ENCODE data around the gene MOG.

MOG gene

GRCh38 chr6:29656798-29657197 lies at the start of gene MOG:
MOG (plus strand) TSS chr6:29657092; CDS start chr6:29657210, 118 bp downstream.
- no peak for DNase-seq (ENCODE audit: low spot score)

- DNase-seq (ENCODE audit: low spot score) = no peak
These were observed 48.8 kb upstream of the MOG start for GRCh38 chr6:29608131-29608530.

- DNase-seq (ENCODE audit: low spot score) = no peak
These were observed 46.4 kb upstream of the MOG start for GRCh38 chr6:29610540-29610939.

GRCh38 chr6:29611426-29611825 lies 45.5 kb upstream of the MOG start:
- DNase-seq (ENCODE audit: low spot score) = no peak

- no peak for DNase-seq (ENCODE audit: low spot score)
These were observed 38.9 kb upstream of the MOG start for GRCh38 chr6:29617782-29618554.

- DNase-seq (ENCODE audit: low spot score) = no peak
These were observed 37.2 kb upstream of the MOG start for GRCh38 chr6:29619578-29620160.

- no peak for DNase-seq (ENCODE audit: low spot score)
These were observed 36.3 kb upstream of the MOG start for GRCh38 chr6:29620630-29621029.

GRCh38 chr6:29624520-29624961 lies 32.4 kb upstream of the MOG start:
- DNase-seq (ENCODE audit: low spot score) = no peak

- no peak for DNase-seq (ENCODE audit: low spot score)
These were observed 31.5 kb upstream of the MOG start for GRCh38 chr6:29625337-29625930.

- no peak for DNase-seq (ENCODE audit: low spot score)
These were observed 29.7 kb upstream of the MOG start for GRCh38 chr6:29626948-29627754.

GRCh38 chr6:29627755-29628418 lies 29.0 kb upstream of the MOG start:
- DNase-seq (ENCODE audit: low spot score) = peak; percentile 86

- DNase-seq (ENCODE audit: low spot score) = peak; percentile 80
These were observed 28.2 kb upstream of the MOG start for GRCh38 chr6:29628419-29629281.

- no peak for DNase-seq (ENCODE audit: low spot score)
These were observed 27.3 kb upstream of the MOG start for GRCh38 chr6:29629571-29629970.

GRCh38 chr6:29630315-29630714 lies 26.6 kb upstream of the MOG start:
- DNase-seq (ENCODE audit: low spot score) = no peak

GRCh38 chr6:29631209-29631810 lies 25.6 kb upstream of the MOG start:
- no peak for DNase-seq (ENCODE audit: low spot score)

GRCh38 chr6:29631860-29632731 lies 24.8 kb upstream of the MOG start:
- peak; percentile 64 for DNase-seq (ENCODE audit: low spot score)

GRCh38 chr6:29632789-29633533 lies 23.9 kb upstream of the MOG start, which contains the start of gene GABBR1:
GABBR1 (minus strand) TSS chr6:29633183; CDS start chr6:29632385, 798 bp downstream.
- peak; percentile 99 for DNase-seq (ENCODE audit: low spot score)

GRCh38 chr6:29633534-29633905 lies 23.4 kb upstream of the MOG start:
- peak; percentile 35 for DNase-seq (ENCODE audit: low spot score)

- no peak for DNase-seq (ENCODE audit: low spot score)
These were observed 19.6 kb upstream of the MOG start for GRCh38 chr6:29637247-29637646.
